ENCODE measurements around the gene SEMA3E.

- TF ChIP-seq POLR2AphosphoS5 (IDR thresholded peaks at IDR 0.05; ENCODE audit: low read depth, low read length): no peak
- no peak for TF ChIP-seq POLR2A (IDR thresholded peaks at IDR 0.05; ENCODE audit: low read depth, low read length)
- TF ChIP-seq PAX5 (IDR thresholded peaks at IDR 0.05; ENCODE audit: insufficient read depth, low read length, severe bottlenecking): no peak
- no peak for TF ChIP-seq TAF1 (IDR thresholded peaks at IDR 0.05; ENCODE audit: low read depth, low read length)
These were observed 3.5 kb upstream of the SEMA3E start for GRCh38 chr7:83652481-83652880.

All from GM12891 (cell line).